EL (cell line): ENCODE results near the gene ZNF532.
A peak's percentile ranks its signal among the peaks of the same experiment; 100 is the strongest.
"Not testable (repeated sequence)": the region's sequence is repeated elsewhere in the genome, so short reads cannot be mapped to it uniquely, and the experiment has no call there.

Experiments
- DNase-seq: peaks from one replicate; pipeline ENCODE4 v3.0.0-alpha.2; 2016

The ZNF532 gene, protein sequence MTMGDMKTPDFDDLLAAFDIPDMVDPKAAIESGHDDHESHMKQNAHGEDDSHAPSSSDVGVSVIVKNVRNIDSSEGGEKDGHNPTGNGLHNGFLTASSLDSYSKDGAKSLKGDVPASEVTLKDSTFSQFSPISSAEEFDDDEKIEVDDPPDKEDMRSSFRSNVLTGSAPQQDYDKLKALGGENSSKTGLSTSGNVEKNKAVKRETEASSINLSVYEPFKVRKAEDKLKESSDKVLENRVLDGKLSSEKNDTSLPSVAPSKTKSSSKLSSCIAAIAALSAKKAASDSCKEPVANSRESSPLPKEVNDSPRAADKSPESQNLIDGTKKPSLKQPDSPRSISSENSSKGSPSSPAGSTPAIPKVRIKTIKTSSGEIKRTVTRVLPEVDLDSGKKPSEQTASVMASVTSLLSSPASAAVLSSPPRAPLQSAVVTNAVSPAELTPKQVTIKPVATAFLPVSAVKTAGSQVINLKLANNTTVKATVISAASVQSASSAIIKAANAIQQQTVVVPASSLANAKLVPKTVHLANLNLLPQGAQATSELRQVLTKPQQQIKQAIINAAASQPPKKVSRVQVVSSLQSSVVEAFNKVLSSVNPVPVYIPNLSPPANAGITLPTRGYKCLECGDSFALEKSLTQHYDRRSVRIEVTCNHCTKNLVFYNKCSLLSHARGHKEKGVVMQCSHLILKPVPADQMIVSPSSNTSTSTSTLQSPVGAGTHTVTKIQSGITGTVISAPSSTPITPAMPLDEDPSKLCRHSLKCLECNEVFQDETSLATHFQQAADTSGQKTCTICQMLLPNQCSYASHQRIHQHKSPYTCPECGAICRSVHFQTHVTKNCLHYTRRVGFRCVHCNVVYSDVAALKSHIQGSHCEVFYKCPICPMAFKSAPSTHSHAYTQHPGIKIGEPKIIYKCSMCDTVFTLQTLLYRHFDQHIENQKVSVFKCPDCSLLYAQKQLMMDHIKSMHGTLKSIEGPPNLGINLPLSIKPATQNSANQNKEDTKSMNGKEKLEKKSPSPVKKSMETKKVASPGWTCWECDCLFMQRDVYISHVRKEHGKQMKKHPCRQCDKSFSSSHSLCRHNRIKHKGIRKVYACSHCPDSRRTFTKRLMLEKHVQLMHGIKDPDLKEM (N-terminal part only)

DNA sequence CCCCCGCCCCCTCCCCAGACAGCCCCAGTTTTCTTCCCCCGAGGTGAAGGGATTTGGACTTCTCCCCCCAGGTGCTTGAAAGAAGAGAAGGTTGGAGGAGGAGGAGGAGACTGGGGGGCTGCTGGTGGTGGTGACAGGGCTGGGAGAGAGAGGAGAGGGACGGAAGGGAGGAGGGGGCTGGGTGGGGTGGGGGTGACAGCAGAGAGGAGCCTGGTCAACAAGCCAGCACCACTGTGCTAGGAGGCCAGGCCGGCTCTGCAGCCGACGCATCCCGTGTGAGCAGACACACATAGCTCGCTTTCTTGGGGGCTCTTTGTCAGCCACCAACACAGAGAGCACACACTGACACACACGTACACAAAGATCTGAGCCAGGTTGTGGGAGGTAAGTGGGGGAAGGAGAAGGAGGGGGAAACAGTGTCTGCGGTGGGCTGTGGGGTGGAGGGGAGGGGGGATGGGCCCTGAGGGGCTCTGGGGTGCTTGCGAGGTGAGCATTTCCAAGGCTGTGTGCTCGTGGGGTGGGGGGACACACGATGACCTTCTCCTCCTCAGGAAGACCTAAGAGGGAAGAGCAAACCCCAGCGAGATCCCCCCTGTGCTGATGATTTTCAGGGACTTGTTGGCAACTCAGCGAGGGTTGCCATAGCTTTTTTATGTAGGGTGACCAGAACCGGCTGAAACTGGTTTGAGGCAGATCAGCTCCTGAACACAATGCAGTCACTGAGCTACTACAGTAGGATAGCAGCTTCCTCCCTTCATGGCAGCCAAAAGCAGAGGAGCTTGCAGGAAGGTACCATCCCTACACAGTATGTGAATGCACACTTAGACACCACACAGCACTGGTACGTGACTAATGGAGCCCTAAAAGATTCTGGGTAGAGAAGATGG lies at the start of gene ZNF532:
TSS of gene ZNF532 (plus strand) at position 732 of the 887 bp plus-strand sequence. CDS start 53,411 bp downstream, outside the sequence.
- DNase-seq = peak; percentile 78

DNA sequence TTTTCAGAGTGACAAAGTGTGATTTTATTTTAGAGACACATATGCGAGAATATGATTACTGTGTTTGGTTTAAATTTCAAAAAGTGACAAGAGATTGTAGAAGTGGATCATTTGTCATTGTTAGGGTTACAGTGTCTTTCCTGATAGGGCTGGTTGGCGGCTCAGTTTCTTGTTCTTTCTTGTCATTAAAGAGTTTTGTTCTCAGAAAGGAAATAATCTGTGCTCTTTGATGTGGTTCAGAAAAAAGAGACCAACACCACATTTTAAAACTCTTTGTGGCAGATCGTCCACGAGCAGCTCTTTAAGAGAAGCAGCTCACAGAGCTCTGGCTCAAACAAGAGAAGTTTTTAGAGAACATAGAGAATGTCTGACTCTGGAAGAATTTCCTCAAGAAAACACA lies 45.6 kb upstream of the ZNF532 start:
- DNase-seq = no peak

DNA sequence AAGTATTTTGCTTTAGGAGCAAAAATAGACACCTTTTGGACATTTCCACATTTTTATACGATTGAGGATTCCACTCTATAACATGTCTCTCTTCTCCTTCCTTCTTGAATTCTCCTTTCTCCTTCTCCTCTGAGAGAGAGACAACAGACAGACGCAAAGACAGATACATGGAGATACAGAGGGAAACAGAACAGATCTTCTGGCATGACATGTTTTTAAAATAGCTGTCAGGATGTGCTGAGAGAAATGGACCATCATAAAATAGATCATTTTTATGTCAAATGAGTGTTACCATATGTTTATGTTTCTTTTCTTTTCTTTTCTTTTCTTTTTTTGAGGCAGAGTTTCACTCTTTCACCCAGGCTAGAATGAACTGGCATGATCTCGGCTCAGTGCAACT lies 44.4 kb upstream of the ZNF532 start:
- DNase-seq = no peak

DNA sequence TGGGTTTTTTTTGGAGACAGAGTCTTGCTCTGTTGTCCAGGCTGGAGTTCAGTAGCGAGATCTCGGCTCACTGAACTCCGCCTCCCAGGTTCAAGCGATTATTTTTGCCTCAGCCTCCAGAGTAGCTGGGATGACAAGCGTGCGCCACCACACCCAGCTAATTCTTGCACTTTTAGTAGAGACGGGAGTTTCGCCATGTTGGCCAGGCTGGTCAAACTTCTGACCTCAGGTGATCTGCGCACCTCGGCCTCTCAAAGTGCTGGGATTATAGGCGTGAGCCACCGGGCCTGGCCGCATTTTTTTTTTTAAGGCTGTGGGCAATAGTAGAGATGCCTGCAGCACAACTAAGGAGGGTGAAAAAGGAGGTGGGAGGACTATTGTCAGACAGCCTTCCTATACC lies 41.7 kb upstream of the ZNF532 start:
- DNase-seq = no peak

DNA sequence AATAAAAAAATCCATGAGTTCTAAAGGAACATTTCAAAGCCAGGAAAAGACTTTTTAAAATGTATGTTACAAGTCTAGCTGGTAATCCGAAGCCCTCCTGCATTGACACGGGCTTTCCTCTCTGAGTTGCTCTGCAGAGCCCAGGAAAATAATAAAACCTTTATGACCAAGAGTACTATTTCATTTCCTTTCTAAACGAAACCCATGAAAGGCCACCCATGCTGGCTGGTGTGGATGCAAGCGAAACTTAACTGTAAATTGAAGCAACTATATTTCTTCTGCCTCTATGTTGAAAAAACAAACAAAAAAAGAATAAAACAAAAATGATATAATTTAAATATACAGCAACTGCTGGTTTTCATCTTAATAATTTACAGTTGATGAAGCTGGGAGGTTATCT lies 41.3 kb upstream of the ZNF532 start:
- DNase-seq = no peak

DNA sequence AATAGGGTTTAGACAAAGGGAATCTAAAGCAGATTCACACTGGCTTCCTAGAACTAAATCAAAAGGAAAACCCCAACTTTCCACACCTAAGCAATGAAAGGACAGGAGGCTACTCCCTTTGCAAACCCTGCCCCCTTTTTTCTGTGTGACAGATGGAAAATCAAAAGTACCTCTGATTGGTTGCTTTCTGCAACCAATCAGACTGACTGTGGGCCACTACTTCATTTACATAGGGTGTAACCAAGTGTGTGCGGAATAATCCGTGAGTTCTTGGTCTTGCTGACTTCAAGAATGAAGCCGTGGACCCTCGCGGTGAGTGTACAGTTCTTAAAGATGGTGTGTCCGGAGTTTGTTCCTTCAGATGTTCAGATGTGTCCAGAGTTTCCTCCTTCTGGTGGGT lies 37.8 kb upstream of the ZNF532 start:
- DNase-seq = not testable (repeated sequence)

DNA sequence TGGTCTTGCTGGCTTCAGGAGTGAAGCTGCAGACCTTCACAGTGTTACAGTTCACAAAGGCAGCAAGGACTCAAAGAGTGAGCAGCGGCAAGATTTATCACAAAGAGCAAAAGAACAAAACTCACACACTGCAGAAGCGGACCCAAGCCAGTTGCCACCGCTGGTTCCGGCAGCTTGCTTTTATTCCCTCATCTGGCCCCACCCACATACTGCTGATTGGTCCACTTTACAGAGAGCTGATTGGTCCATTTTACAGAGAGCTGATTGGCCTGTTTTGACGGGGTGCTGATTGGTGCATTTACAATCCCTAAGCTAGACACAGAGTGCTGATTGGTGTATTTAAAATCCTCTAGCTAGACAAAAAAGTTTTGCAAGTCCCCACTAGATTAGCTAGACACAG lies 37.2 kb upstream of the ZNF532 start:
- no peak for DNase-seq

DNA sequence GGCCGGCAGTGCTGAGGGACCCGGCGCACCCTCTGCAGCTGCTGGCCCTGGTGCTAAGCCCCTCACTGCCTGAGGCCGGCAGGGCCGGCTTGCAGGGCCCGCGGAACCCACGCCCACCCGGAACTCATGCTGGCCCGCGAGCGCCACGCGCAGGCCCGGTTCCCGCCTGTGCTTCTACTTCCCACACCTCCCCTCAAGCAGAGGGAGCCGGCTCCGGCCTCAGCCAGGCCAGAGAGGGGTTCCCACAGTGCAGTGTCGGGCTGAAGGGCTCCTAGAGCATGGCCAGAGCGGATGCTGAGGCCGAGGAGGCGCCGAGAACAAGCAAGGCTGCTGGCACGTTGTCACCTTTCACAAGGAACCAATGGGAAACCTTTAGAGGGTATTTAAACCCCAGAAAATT lies 36.8 kb upstream of the ZNF532 start:
- no peak for DNase-seq

DNA sequence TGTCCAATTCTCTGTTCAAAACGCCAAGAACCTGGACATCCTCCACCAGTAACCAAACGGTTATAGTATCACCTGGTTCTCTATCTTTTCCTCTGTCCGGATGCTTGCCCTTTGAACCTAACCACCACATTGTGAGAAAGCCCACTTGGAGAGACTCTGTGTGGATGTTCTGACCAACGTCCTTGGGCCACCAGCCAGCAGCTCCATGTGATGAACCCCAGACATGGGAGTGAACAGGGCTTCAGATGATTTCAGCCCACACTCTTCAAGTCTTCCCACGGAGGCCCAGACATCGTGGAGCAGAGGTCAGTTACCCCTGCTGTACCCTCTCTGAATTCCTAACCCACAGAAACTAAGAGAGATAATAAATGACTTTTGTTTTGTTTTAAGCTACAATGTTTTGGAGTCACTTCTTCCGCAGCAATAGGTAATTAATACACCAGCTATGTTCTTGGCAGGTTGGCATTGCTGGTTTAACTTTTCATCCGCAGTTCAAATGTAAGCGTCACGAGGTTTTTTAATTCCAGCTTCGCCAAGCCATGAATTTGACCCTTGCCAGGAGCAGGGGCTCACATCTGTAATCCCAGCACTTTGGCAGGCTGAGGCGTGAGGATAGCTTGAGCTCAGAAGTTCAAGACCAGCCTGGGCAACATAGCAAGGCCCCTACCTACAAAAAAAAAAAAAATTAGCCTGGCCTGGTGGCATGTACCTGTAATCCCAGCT lies 36.1 kb upstream of the ZNF532 start:
- no peak for DNase-seq

DNA sequence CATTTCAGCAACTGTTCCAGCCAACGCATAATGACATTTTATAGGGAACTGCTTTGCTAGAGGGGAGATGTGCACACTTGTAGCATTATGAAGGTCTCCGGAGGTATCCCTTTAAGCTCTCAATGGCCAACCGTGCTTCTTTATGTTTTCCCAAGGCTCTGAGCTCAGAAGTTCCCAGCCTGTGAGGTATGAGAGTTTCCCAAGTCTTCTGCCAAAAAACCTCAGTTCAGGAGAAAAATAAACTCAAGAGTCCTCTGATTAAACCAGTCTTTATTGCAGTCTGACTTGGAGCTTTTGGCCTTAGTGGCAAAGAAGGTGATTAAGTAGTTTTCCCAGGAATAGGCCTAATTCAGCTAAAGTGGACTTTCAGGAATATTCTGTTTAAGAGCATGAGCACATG lies 35.4 kb upstream of the ZNF532 start:
- DNase-seq = no peak

DNA sequence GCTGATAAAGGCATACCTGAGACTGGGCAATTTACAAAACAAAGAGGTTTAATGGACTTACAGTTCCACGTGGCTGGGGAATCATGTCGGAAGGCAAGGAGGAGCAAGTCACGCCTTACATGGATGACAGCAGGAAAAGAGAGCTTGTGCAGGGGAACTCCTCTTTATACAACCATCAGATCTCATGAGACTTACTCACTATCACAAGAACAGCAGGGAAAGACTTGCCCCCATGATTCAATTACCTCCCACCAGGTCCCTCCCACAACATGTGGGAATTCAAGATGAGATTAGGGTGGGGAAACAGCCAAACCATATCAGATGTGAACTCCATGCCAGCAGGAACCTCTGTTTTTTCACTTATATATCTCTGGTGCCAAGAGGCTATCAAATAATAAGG lies 34.8 kb upstream of the ZNF532 start:
- DNase-seq = not testable (repeated sequence)

DNA sequence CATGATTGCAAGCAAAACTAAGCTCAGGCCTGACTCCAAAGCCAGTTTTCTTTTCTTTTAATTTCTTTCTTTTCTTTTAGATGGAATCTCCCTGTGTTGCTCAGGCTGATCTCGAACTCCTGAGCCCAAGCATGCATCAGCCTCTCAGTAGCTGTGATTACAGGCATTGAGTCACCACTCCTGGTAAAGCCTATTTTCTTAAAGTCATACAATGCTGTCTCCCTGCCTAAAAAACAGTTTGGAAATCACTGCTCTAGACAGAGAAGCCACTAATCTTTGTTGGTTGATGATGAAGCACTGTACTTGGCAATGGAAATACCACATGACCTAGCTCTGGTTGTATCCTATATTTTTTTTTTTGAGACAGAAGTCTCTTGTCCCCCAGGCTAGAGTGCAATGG lies 33.1 kb upstream of the ZNF532 start:
- no peak for DNase-seq

DNA sequence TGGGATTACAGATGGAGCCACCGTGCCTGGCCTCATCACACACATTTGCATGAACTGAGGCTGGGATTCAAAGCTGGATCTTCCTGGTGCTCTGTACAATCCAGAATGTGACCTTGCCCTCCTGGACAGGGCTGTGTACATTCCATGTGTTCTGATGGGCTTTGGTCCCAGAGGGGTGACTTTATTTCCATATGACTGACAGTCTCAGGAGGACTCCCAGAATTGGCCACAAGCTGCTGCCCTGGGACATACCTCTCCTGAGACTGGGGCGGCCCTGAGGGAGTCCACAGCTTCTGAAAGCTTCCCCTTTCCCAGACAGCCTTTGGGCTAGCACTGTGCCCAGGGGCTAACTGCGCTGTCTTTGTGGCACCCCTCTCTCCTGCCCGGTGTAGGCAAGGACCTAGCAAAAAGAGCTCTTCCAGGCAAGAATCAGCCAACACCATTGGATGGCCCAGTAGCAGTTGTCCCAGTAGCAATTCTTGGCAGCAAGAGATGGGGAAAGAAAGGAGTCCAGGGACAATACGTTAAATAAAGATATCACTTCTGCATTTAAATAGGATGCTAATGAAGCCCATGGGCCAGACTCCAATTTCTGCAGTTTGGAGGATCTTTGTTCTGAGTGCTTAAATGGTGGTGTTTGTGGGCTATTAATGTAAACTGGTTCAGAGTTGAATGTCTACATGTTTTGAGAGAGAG lies 26.4 kb upstream of the ZNF532 start:
- no peak for DNase-seq

DNA sequence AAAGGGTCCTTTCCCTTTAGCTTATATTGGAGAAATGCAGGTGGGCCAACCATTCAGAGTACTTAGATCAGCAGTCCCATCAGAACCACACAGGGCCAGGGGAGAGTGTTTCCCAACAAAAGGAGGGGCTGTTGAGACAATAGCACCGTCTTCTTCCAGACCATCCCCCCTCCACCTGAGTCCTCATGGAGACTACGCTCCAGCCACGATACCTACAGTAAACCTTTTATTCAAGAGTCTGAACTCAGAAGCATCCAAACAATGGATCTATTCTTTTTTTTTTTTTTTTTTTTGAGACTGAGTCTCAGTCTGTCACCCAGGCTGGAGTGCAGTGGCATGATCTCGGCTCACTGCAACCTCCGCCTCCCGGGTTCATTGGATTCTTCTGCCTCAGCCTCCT lies 25.7 kb upstream of the ZNF532 start:
- no peak for DNase-seq

DNA sequence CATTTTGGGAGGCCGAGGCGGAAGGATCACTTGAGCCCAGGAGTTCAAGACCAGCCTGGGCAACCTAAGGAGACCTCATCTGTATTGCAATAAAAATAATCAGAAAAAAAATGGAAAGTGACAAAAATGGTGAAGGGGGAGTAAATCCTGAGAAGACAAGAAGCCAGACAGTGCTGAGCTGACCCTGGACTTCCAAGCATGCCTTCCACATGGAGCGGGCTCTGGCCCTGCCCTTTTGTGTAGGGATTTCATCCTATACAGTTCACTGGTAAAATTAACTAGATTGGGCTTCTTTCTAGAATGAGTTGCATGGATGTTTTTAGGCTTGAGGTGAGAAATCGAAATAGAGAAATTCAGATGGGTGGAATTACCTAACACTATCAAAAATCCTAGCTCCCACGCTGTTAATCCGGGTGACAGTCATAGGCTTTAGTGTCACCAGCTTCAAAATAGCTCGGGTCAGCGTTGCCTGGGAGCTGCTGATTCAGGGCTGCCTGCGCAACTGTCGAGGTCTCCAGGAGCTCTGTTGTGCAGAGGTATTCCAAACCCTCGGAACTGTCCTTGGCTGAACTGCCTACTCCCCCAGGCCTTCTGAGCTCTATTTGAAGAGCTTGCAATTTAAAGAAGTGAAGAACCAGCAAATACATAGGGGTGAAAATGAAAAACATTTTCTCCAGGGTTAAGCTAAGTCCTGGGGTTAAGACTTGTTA lies 21.5 kb upstream of the ZNF532 start:
- DNase-seq = no peak

DNA sequence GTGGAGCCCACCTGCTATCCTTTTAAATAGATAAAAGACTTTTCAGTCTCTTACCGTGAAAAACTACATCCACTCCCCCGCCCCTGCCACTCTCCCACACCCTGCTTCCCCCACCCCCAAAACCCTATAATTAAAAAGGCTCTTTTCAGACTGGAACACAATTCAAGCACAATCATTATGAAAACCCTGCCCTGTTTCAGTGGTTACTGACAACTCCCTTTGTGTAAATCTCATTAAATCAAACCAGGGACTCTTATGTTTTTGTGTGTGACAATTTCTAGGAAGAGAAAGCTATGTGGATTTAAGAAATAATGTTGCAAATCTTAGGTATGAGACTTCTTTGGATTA lies 21.0 kb upstream of the ZNF532 start:
- DNase-seq = no peak

DNA sequence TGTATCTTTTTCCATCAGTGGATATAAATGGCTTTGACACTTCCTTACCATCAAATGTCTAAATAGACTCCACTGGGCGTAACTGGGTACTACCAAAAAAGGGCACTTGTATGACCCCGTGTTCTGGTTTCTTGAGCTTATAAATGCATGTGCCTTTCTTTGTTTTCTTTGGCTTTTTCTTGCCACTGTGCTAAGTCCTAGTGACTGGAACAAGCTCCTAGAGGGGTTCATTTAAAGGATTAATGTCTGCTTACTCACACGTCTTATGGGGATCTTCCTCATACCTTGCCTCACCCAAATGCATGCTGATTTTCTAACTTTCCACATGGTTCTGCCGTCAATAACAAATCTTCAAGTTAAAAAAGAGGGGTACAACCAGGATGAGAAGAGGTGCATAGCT lies 19.8 kb upstream of the ZNF532 start:
- no peak for DNase-seq

DNA sequence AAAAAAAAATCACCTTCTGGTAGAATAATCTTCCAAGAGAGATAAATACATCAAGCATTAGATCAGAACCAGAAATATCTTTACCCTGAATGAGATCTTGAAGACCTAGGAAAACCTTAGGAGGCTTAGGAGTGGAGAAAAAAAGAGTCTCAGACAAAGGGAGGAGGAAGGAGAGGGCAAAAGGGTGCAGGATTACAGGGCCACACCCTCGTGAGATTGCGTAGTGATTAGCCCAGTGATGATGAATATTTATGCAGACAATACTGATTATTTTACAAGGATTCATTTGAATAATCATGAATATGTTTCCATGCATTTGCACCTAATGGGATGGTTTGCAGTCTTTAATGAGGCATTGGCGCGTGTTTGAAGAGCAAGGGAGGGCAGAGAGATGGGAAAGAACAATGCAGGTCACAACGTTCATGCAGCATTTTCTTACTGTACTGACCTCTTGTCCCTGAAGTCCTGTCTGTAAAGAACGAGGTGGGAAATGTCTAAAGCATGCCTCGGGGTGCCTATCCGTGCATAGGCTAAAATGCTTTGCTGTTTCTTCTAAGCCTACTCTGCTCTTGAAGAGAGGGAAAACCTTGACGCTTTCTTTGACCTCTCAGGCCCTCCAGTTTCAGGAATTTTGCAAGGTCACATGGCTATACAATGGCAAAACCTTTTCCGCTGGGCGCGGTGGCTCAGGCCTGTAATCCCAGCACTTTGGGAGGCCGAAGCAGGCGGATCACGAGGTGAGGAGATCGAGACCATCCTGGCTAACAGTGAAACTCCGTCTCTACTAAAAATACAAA lies 18.6 kb upstream of the ZNF532 start:
- no peak for DNase-seq

DNA sequence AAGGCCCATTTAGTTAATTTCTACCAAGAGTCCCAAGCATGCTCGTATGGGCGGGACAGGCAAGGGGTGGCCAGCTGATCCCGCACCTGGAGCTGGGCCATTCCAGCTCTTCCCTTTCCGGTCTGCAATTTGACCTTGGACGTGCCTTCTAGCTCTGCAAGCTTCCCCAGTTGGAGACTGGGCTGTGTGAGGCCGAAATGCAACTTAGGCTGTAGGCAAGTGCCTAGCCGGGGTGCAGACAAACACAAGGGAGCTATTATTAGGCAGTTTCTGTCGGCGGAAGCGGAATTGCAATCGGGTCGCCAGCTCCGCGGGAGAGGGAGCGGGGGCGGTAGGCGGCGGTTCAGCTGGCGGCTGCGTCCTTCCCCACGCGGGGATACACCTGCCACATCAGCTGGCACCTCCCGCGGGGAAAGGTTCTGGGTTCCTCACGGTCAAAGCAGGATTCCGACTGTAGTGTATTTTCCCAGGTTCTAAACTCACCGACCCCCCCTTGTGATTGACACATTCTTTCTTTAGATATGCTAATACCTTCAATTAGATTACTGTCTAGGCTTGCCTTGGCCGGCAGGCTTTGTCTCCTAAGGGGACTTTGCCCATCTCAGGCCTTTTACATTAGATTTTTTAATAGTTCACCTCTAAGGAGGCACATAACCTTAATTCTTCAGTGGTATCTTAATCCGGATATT lies 17.1 kb upstream of the ZNF532 start:
- DNase-seq = no peak
